ENCODE data around the gene LIMS1. TPM values are rescaled to one million over a fixed set of nuclear protein-coding genes. Genes with fewer than 3 reads are reported as not detected.
"Not testable (repeated sequence)": the region's sequence is repeated elsewhere in the genome, so short reads cannot be mapped to it uniquely, and the experiment has no call there.

The LIMS1 gene
- total and polyA plus RNA-seq, 2 experiments from 2014 or later = 82.0 to 122 TPM

DNA sequence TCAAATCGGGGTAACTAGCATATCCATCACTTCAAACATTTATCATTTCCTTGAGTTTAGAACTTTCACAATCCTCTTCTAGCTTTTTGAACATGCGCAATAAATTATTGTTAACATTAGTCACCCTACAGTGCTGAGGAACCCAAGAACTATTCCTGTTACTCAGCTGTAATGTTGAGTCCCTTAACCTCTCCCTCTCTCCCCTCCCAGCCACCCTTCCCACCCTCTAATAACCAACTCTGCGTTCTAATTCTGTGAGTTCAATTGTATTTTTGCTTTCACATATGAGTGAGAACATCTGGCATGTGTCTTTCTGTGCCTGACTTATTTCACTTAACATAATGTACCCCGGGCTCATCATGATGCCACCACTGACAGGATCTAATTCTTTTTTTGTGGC is 106.5 kb downstream of the LIMS1 start:
- TF ChIP-seq EZH2phosphoT487 (IDR thresholded peaks at IDR 0.05; ENCODE audit: insufficient read depth, low read depth) = no peak
- TF ChIP-seq EZH2 (IDR thresholded peaks at IDR 0.05; ENCODE audit: insufficient read depth, poor library complexity, severe bottlenecking) = no peak
- H3K27me3 ChIP-seq (replicated peaks; ENCODE audit: insufficient read depth) = no peaks in the 10 kb centered on the region
- no peak overlapping the region for H2AFZ ChIP-seq
- H4K20me1 ChIP-seq (ENCODE audit: insufficient read depth) = no peaks in the 10 kb centered on the region
- H3K9me2 ChIP-seq (ENCODE audit: insufficient read depth) = no peaks in the 10 kb centered on the region
- in situ Hi-C loops (cut with MboI) = no loop called here
- peak overlapping the region; percentile 77 for H3K9ac ChIP-seq
- no peaks in the 10 kb centered on the region for H3K9me3 ChIP-seq (ENCODE audit: low read depth)
- H3K4me1 ChIP-seq (ENCODE audit: insufficient read depth) = peaks cover 53% of the 10 kb centered on the region
- peak overlapping the region; percentile 95 for H3K27ac ChIP-seq
- peak; percentile 93 for DNase-seq
- H3K4me3 ChIP-seq = peak overlapping the region; percentile 68
- H3K79me2 ChIP-seq (ENCODE audit: insufficient read depth) = peaks cover 73% of the 10 kb centered on the region
- peaks cover 61% of the 10 kb centered on the region for H3F3A ChIP-seq (ENCODE audit: insufficient read depth)
- WGBS, 2 experiments (ENCODE audit: low coverage in 1 of 2, low lambda C conversion rate in 2 of 2, missing lambda C conversion rate in 2 of 2) = 0% methylated on average over 4 of the region's 4 CpGs
- peak overlapping the region; percentile 85 for H3K4me2 ChIP-seq (ENCODE audit: unreplicated experiment)
- no peaks in the 10 kb centered on the region for H3K36me3 ChIP-seq (ENCODE audit: low read depth)

DNA sequence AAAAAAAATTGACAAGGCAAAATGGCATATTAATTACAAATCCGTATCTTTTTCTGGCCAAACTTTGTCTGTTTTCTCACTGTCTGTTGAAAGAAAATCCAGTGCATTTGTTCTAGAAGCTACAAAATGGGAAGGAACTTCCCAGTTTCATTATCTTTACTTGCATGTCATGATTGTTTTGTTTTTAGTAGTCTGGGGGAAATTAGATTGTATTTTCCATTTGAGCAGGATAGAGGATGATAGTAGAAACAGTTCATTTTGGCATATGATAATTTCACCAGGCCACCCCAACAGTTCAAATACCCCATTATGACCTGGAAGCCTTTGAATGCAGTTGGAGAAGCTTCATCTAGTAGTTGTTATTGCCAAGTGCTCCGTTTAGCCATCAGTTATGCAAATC is 107.5 kb downstream of the LIMS1 start:
- Histone ChIP-seq H3K27me3 (replicated peaks; ENCODE audit: insufficient read depth) (no peaks in the 10 kb centered on the region), H3K9ac (peak overlapping the region; percentile 77), H3K79me2 (ENCODE audit: insufficient read depth) (peaks cover 76% of the 10 kb centered on the region), H3K4me2 (ENCODE audit: unreplicated experiment) (peak overlapping the region; percentile 85), H3K36me3 (ENCODE audit: low read depth) (no peaks in the 10 kb centered on the region), H3K27ac (peak overlapping the region; percentile 95), H3K9me3 (ENCODE audit: low read depth) (no peaks in the 10 kb centered on the region), H3F3A (ENCODE audit: insufficient read depth) (peaks cover 57% of the 10 kb centered on the region), H2AFZ (no peak overlapping the region), H3K9me2 (ENCODE audit: insufficient read depth) (no peaks in the 10 kb centered on the region), H4K20me1 (ENCODE audit: insufficient read depth) (no peaks in the 10 kb centered on the region), H3K4me1 (ENCODE audit: insufficient read depth) (peaks cover 46% of the 10 kb centered on the region), H3K4me3 (peak overlapping the region; percentile 68; the same call in 1 of the 2 replicates)
- in situ Hi-C loops (cut with MboI) = no loop called here
- 69 to 75% methylated on average over 2 of the region's 2 CpGs for WGBS, 2 experiments (ENCODE audit: low coverage in 1 of 2, low lambda C conversion rate in 2 of 2, missing lambda C conversion rate in 2 of 2)
- TF ChIP-seq EZH2 (IDR thresholded peaks at IDR 0.05; ENCODE audit: insufficient read depth, poor library complexity, severe bottlenecking) (no peak), EZH2phosphoT487 (IDR thresholded peaks at IDR 0.05; ENCODE audit: insufficient read depth, low read depth) (no peak)
- DNase-seq = no peak

DNA sequence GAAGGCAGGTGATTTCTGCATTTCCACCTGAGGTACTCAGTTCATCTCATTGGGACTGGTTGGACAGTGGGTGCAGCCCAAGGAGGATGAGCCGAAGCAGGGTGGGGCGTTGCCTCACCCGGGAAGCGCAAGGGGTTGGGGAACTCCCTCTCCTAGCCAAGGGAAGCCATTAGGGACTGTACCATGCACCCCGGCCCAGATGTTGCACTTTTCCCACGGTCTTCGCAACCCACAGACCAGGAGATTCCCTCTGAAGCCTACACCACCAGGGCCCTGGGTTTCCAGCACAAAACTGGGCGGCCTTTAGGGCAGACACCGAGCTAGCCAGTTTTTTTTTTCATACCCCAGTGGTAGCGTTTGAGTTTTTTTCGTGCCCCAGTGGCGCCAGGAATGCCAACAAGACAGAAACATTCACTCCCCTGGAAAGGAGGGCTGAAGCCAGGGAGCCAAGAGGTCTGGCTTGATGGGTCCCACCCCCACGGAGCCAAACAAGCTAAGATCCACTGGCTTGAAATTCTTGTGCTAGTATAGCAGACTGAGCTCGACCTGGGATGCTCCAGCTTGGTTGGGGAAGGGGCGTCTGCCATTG is 109.1 kb downstream of the LIMS1 start:
- Histone ChIP-seq H3K27me3 (replicated peaks; ENCODE audit: insufficient read depth) (no peaks in the 10 kb centered on the region), H3F3A (ENCODE audit: insufficient read depth) (peaks cover 57% of the 10 kb centered on the region), H3K27ac (no peak overlapping the region), H3K9me2 (ENCODE audit: insufficient read depth) (no peaks in the 10 kb centered on the region), H3K4me1 (ENCODE audit: insufficient read depth) (peaks cover 36% of the 10 kb centered on the region), H3K79me2 (ENCODE audit: insufficient read depth) (peaks cover 81% of the 10 kb centered on the region), H4K20me1 (ENCODE audit: insufficient read depth) (no peaks in the 10 kb centered on the region), H3K9ac (no peak overlapping the region), H3K36me3 (ENCODE audit: low read depth) (no peaks in the 10 kb centered on the region), H2AFZ (no peak overlapping the region), H3K4me2 (ENCODE audit: unreplicated experiment) (no peak overlapping the region), H3K9me3 (ENCODE audit: low read depth) (no peaks in the 10 kb centered on the region), H3K4me3 (no peak overlapping the region)
- TF ChIP-seq EZH2 (IDR thresholded peaks at IDR 0.05; ENCODE audit: insufficient read depth, poor library complexity, severe bottlenecking) (no peak), EZH2phosphoT487 (IDR thresholded peaks at IDR 0.05; ENCODE audit: insufficient read depth, low read depth) (no peak)
- no peak for DNase-seq
- 93 to 94% methylated on average over 15 of the region's 15 CpGs for WGBS, 2 experiments (ENCODE audit: low coverage in 1 of 2, low lambda C conversion rate in 2 of 2, missing lambda C conversion rate in 2 of 2)
- in situ Hi-C loops (cut with MboI) = no loop called here

DNA sequence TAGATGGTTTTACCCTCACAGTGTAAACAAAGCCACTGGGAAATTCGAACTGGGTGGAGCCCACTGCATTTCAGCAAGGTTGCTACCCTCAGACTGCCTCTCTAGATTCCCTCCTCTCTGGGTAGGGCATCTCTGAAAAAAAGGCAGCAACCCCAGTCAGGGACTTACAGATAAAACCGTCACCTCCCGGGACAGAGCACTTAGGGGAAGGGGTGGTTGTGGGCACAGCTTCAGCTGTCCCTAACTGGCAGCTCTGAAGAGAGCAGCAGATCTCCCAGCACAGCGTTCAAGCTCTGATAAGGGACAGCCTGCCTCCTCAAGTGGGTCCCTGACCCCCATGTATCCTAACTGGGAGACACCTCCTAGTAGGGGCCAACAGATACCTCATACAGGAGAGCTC is 109.6 kb downstream of the LIMS1 start:
- Histone ChIP-seq H3K79me2 (ENCODE audit: insufficient read depth) (peaks cover 76% of the 10 kb centered on the region), H3F3A (ENCODE audit: insufficient read depth) (peaks cover 60% of the 10 kb centered on the region), H3K4me1 (ENCODE audit: insufficient read depth) (peaks cover 40% of the 10 kb centered on the region)
- H4K20me1 ChIP-seq (ENCODE audit: insufficient read depth); H3K27me3 ChIP-seq (replicated peaks; ENCODE audit: insufficient read depth); in situ Hi-C loops (cut with MboI); H3K4me3 ChIP-seq; H3K9me2 ChIP-seq (ENCODE audit: insufficient read depth); H3K9ac ChIP-seq; DNase-seq; H3K4me2 ChIP-seq (ENCODE audit: unreplicated experiment); H3K36me3 ChIP-seq (ENCODE audit: low read depth); H2AFZ ChIP-seq; H3K9me3 ChIP-seq (ENCODE audit: low read depth); H3K27ac ChIP-seq: not testable (repeated sequence)
- WGBS, 2 experiments (ENCODE audit: low coverage in 1 of 2, low lambda C conversion rate in 2 of 2, missing lambda C conversion rate in 2 of 2) = 95 to 98% methylated on average over 4 of the region's 4 CpGs

DNA sequence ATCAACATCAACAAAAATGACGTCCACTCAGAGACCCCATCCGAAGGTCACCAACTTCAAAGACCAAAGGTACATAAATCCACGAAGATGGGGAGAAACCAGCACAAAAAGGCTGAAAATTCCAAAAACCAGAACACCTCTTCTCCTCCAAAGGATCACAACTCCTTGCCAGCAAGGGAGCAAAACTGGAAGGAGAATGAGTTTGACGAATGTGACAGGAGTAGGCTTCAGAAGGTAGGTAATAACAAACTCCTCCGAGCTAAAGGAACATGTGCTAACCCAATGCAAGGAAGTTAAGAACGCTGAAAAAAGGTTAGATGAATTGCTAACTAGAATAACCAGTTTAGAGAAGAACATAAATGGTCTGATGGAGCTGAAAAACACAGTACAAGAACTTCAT is 110.2 kb downstream of the LIMS1 start:
- in situ Hi-C loops (cut with MboI); H3K27me3 ChIP-seq (replicated peaks; ENCODE audit: insufficient read depth); H3K9me2 ChIP-seq (ENCODE audit: insufficient read depth); DNase-seq; H4K20me1 ChIP-seq (ENCODE audit: insufficient read depth); H3K4me2 ChIP-seq (ENCODE audit: unreplicated experiment); H3K4me3 ChIP-seq; H3K9me3 ChIP-seq (ENCODE audit: low read depth); H3K9ac ChIP-seq; H2AFZ ChIP-seq; H3K36me3 ChIP-seq (ENCODE audit: low read depth); H3K27ac ChIP-seq: not testable (repeated sequence)
- peaks cover 38% of the 10 kb centered on the region for H3K4me1 ChIP-seq (ENCODE audit: insufficient read depth)
- peaks cover 60% of the 10 kb centered on the region for H3F3A ChIP-seq (ENCODE audit: insufficient read depth)
- 97 to 98% methylated on average over 6 of the region's 6 CpGs for WGBS, 2 experiments (ENCODE audit: low coverage in 1 of 2, low lambda C conversion rate in 2 of 2, missing lambda C conversion rate in 2 of 2)
- H3K79me2 ChIP-seq (ENCODE audit: insufficient read depth) = peaks cover 73% of the 10 kb centered on the region

DNA sequence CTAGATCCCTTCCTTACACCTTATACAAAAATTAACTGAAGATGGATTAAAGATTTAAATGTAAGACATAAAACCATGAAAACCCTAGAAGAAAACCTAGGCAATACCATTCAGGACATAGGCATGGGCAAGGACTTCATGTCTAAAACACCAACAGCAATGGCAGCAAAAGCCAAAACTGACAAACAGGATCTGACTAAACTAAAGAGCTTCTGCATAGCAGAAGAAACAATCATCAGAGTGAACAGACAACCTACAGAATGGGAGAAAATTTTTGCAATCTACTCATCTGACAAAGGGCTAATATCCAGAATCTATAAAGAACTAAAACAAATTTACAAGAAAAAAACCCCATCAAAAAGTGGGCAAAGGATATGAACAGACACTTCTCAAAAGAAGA is 114.5 kb downstream of the LIMS1 start:
- H3K79me2 ChIP-seq (ENCODE audit: insufficient read depth) = peaks cover 60% of the 10 kb centered on the region
- H4K20me1 ChIP-seq (ENCODE audit: insufficient read depth); H3K36me3 ChIP-seq (ENCODE audit: low read depth); in situ Hi-C loops (cut with MboI); H3K27me3 ChIP-seq (replicated peaks; ENCODE audit: insufficient read depth); H3K9me2 ChIP-seq (ENCODE audit: insufficient read depth); H2AFZ ChIP-seq; H3K4me3 ChIP-seq; H3K9me3 ChIP-seq (ENCODE audit: low read depth); H3K9ac ChIP-seq: not testable (repeated sequence)
- peaks cover 26% of the 10 kb centered on the region for H3K4me1 ChIP-seq (ENCODE audit: insufficient read depth)
- peak overlapping the region; percentile 14 for H3K4me2 ChIP-seq (ENCODE audit: unreplicated experiment)
- peak; percentile 45 for DNase-seq
- peaks cover 38% of the 10 kb centered on the region for H3F3A ChIP-seq (ENCODE audit: insufficient read depth)
- peak overlapping the region; percentile 62 for H3K27ac ChIP-seq

DNA sequence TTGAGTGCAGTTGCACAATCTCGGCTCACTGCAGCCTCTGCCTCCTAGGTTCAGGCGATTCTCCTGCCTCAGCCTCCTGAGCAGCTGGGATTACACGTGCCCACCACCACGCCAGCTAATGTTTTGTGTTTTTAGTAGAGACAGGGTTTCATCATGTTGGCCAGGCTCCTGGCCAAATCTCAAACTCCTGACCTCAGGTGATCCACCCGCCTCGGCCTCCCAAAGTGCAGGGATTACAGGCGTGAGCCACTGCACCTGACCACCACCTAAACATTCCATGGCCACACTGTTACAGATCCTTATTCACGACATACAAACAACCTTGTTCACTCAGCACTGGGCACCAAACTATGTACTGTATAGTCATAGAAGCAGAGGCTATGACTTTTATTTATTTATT is 116.2 kb downstream of the LIMS1 start:
- WGBS, 2 experiments (ENCODE audit: low coverage in 1 of 2, low lambda C conversion rate in 2 of 2, missing lambda C conversion rate in 2 of 2) = 95 to 97% methylated on average over 8 of the region's 8 CpGs
- in situ Hi-C loops (cut with MboI); H3K36me3 ChIP-seq (ENCODE audit: low read depth): not testable (repeated sequence)

More for the DNA sequence above, 116.2 kb downstream of the LIMS1 start:
- peaks cover 29% of the 10 kb centered on the region for H3K4me1 ChIP-seq (ENCODE audit: insufficient read depth)
- H4K20me1 ChIP-seq (ENCODE audit: insufficient read depth); H3K4me3 ChIP-seq; DNase-seq; H3K9ac ChIP-seq; H3K27me3 ChIP-seq (replicated peaks; ENCODE audit: insufficient read depth); H3K9me2 ChIP-seq (ENCODE audit: insufficient read depth); H3K4me2 ChIP-seq (ENCODE audit: unreplicated experiment); H3K9me3 ChIP-seq (ENCODE audit: low read depth); H2AFZ ChIP-seq; H3K27ac ChIP-seq: not testable (repeated sequence)
- peaks cover 40% of the 10 kb centered on the region for H3F3A ChIP-seq (ENCODE audit: insufficient read depth)
- peaks cover 43% of the 10 kb centered on the region for H3K79me2 ChIP-seq (ENCODE audit: insufficient read depth)

Data from GM23248 (cell line).